Activated naive CD4-positive, alpha-beta T cell treated with anti-CD3 and anti-CD28 coated beads, Interleukin-2, amount 50 U/mL, for 72 hours (primary cell): ENCODE data around the gene KCNJ9. TPM values are rescaled to one million over a fixed set of nuclear protein-coding genes. Genes with fewer than 3 reads are reported as not detected.

Source experiments
- ATAC-seq, 2 donors: fragments of 150-1000 bp; cut with Tn5 transposase; 2 replicates each; pipeline ENCODE4 v1.10.0; 2021; ENCODE audit warnings: mild to moderate bottlenecking in 2 of 2, moderate library complexity in 2 of 2
- DNase-seq, 2 donors: peaks; one replicate each; pipeline ENCODE4 v3.0.0; 2021 to 2022; ENCODE audit warnings: low spot score in 2 of 2
- H3K27ac Mint-ChIP-seq, 2 donors: one replicate each; pipeline ENCODE4 v1.8.0; 2022; ENCODE audit warnings: mild to moderate bottlenecking in 2 of 2, mixed read lengths in 2 of 2
- H3K36me3 Mint-ChIP-seq, 2 donors: one replicate each; pipeline ENCODE4 v1.8.0; 2022; ENCODE audit warnings: mixed read lengths in 2 of 2
- H3K9me3 Mint-ChIP-seq, 2 donors: one replicate each; pipeline ENCODE4 v1.8.0; 2022; ENCODE audit warnings: mixed read lengths in 2 of 2
- total RNA-seq, 2 donors: library from RNA; stranded (reverse); gene quantifications; one replicate each; pipeline ENCODE4 v1.2.3, GENCODE V29; 2022

KCNJ9 gene
- total RNA-seq, 2 donors from 2014 or later, result 0.06 TPM; not detected in 1

DNA sequence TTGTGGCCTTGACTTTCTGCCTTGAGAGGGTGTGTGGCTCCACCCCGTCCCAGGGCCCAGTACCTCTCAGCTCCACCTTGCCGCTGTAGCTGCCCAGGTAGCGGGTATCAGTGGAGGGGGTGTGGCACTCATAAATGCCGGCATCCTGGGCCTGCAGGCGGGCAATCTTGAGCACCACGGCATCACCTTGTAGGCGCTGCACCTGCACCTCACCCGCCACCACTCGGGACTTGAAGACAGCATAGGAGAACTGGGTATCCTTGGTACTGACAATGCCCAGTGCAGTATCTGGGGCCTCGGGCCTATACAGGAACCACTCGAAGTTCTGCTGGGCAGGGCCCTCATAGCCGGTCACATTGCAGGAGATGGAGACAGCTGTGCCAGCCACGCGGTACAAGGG is 13.5 kb downstream of the KCNJ9 start:
- Mint-ChIP-seq H3K9me3 (no peaks in the 10 kb centered on the region), H3K36me3 (peaks cover 6% of the 10 kb centered on the region in 2 donors), H3K27ac (no peak overlapping the region)
- no peak for DNase-seq
- ATAC-seq, result no peak

DNA sequence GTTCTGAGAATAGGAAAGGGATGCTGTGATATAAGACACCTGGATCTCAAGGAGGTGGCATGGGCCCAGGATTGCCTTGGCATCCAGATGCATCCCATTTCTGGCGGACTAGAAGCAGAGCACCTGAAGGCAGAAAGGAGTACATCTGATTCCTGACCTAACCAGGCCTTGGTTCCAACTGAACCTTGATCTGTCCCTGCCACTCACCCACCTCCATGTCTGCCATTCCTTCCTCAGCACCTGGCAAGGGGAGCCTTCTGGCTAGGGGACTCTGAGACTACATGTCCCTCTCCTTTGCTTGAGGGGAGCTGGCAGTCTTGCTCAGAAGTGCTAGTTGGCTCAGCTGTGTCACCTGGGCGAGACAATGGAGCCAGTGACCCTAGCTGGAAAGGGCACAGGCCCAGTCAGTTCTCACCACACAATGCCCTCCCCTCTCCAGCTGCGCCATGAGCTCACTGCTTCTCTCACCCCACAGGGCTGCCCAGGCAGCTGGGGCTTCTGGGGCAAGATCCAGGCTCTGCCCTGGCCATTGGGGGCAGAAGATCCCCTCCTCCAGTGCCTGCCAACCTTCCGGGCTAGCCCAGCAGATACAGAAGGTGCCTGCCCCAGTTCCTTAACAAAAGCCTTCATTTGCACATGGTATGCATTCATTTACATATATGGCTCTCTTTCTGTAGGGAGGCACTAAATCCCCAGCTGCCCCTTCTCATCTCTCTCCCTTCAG is 14.2 kb downstream of the KCNJ9 start:
- H3K27ac Mint-ChIP-seq, result peak overlapping the region in 1 of 2 donors; percentile 83
- peaks cover 6% of the 10 kb centered on the region in 2 donors for H3K36me3 Mint-ChIP-seq
- DNase-seq (no peak), ATAC-seq (no peak)
- no peaks in the 10 kb centered on the region for H3K9me3 Mint-ChIP-seq

DNA sequence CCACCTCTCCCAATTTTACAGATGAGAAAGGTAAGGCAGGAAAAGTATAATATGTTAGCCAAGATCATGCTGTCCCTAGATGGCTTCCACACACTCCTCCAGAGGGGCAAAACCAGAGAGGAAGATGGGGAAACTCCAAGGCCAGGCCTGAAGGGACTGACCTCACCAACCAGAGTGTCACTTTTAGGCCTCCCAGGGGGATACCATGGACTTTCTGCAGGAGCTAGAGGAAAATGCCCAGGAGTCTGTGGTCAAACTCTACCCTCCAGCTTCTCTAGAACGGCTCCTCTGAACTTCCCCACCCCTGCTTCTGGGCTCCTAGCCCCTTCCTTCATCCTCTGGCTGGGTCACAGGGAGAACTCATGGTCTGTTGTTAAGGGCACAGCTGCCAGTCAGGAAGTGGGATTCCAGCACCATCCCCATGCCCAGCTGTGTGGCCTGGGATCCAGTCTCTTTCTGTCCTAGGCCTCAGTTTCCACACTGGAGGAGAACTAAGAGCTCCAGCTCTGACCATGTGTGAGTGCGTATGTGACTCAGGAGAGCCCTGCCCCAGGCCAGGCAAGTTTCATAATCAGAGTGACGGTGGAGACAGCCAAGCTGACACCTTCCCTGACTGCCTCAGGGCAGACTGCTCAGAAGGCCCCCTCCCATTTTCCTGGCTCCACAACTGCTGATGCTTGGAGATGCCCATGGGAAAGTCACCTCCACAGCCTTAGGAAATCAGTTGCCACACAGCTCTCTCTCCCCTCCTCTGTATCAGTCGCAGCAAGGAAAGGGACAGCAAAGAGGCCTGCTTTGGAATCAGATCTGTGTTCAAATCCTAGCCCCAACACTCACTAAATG is 15.2 kb downstream of the KCNJ9 start:
- no peak for ATAC-seq
- H3K9me3 Mint-ChIP-seq, result no peaks in the 10 kb centered on the region
- H3K27ac Mint-ChIP-seq, result peak overlapping the region; percentile 83 to 96
- no peak for DNase-seq
- peaks cover 6% of the 10 kb centered on the region in 2 donors for H3K36me3 Mint-ChIP-seq

GRCh38 chr1:160097151-160097910 is 16.0 kb downstream of the KCNJ9 start:
- no peaks in the 10 kb centered on the region for H3K9me3 Mint-ChIP-seq
- ATAC-seq (no peak), DNase-seq (peak in 1 of 2 donors; percentile 39)
- peak overlapping the region; percentile 83 to 96 for H3K27ac Mint-ChIP-seq
- H3K36me3 Mint-ChIP-seq, result peaks cover 6% of the 10 kb centered on the region in 2 donors

- Mint-ChIP-seq H3K27ac (peak within 1 kb of the TSS; percentile 90 to 96), H3K36me3 (peaks cover 6% of the 10 kb centered on the region in 2 donors), H3K9me3 (no peaks in the 10 kb centered on the region)
- ATAC-seq (peak; percentile 70 to 74), DNase-seq (peak; percentile 89 to 92)
Observed at GRCh38 chr1:160097911-160098851, 16.8 kb downstream of the KCNJ9 start, which contains the start of gene IGSF8. IGSF8 (minus strand) TSS chr1:160098619; CDS start chr1:160098472, 147 bp downstream.

DNA sequence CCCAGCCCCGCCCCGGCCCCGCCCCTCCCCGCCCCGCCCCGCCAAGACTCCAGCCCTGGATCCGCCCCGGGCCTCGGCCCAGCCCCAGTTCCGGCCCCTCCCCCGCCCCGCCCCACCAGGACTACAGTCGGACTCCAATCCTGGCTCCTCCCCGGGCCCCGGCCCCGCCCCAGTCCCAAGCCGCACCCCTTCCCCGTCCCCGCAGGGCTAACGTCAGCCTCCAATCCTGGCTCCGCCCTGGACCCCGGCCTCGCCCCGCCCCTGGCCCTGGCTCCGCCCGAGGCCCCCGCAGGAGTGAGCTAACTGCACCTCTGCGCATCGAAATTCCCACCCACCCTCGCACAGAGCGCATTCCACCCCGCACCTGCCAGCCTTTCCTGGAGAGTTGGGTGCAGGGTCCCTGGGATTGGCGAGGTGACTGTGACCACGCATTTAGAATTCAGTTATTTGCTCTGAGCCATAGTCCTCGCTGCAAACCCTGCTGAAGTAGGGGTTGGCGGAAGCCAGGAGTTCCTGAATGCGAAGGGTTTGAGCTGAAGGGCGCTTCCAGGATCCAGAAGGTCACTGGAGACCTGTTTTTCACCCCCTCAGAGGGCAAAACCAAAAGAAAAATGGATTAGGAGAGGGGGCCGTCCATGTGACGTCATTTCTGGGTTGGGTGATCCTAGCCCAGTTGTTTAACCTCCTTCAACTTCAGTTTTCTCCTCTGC is 17.7 kb downstream of the KCNJ9 start:
- Mint-ChIP-seq H3K36me3 (peaks cover 6% of the 10 kb centered on the region in 2 donors), H3K27ac (peak overlapping the region; percentile 81 to 90), H3K9me3 (no peaks in the 10 kb centered on the region)
- ATAC-seq (peak; percentile 85 to 88), DNase-seq (peak; percentile 95 to 97)

- ATAC-seq, result no peak
- H3K9me3 Mint-ChIP-seq, result no peaks in the 10 kb centered on the region
- peak overlapping the region; percentile 81 to 90 for H3K27ac Mint-ChIP-seq
- H3K36me3 Mint-ChIP-seq, result peaks cover 6% of the 10 kb centered on the region in 2 donors
- no peak for DNase-seq
Observed at GRCh38 chr1:160099716-160100375, 18.5 kb downstream of the KCNJ9 start.

DNA sequence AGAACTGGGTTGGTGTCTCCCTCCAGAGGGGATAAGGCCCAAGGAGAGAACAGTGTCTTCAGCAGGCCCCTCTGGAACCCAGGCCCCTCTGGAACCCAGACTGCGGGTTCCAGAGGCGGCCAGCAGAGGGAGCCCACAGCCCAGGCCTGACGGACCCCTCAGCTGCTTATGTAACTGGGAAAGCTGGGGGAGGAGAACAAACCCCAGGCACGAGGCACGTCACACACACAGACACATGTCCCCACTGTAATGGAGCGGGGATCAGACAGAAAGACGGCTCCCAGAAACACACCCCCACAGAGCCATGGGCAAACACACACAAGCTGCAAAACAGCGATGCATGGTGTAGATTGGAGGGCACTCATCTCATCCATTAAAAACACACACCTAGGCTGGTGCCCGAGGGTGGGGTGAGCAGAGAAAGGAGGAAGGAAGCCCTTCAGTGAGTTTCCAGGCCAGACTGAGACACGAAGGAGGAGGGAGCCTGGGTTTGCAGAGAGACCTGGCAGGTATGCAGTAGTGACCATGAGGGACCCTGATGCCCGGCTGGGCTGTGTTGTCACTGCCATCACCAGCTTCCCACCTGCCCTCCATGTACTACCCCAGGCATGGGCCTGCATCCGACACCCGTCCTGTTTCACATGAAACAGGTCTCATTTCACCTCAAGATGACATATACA is 19.8 kb downstream of the KCNJ9 start:
- ATAC-seq, result peak; percentile 11 to 34
- peak in 1 of 2 donors; percentile 76 for DNase-seq
- Mint-ChIP-seq H3K36me3 (peaks cover 6% of the 10 kb centered on the region in 2 donors), H3K9me3 (no peaks in the 10 kb centered on the region), H3K27ac (peak overlapping the region; percentile 12 to 90)

GRCh38 chr1:160101717-160102522 is 20.6 kb downstream of the KCNJ9 start:
- DNase-seq, result no peak
- Mint-ChIP-seq H3K27ac (no peak overlapping the region), H3K9me3 (no peaks in the 10 kb centered on the region), H3K36me3 (peaks cover 6% of the 10 kb centered on the region in 2 donors)
- no peak for ATAC-seq

DNA sequence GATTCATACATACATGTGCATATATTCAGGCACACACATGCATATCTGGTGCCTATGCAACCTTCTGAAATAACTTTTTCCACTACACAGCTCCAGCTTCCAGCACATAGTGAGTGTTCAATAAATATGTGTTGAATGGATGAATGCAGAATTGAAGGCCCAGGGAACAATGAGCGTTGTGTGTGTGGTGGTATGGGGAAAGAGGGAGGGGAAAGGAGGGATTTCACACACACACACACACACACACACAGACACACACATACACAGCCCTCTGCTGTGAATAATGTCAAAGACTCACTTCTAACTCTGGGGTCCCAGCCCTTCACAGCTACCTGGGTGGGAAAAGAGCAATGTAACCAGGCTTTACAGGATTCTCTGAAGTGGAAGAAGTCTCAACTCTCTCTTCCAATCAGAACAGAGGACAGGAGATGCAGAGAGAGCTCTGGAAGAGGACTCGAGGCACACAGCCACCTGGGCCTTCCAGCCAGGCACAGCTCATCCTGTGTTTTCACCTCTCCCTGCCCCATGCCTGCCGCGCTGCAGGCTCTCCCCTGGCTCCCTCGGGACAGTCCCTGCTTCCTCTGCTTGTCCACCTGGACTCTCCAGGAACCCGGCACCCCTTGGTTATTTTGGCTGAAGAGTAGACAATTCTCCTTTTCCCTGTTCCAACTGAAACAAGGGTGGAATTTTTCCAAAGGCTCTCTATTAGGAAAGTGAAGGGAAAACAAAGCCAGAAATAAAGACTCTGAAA is 22.5 kb downstream of the KCNJ9 start:
- H3K9me3 Mint-ChIP-seq, result no peaks in the 10 kb centered on the region
- ATAC-seq, result no peak
- no peak for DNase-seq
- H3K27ac Mint-ChIP-seq, result no peak overlapping the region
- no peaks in the 10 kb centered on the region for H3K36me3 Mint-ChIP-seq

DNA sequence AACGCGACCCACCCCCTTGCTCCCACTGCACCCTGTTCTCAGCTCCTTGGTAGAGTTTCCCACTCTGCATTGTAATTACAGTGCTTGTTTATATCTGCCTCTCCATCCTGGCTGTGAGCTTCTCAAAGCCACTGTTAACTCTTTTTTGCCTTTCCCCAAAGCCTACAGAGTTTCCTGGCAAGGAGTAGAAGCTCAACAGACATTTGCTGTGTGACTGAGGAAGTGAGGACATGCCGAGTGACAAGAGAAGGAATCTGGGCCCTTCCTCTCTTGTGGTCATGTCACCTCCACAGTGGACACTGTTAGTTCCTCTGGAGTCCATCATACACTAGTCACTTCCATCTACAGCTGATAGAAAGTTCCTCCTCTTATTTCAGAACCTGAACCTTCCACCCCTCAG is 23.1 kb downstream of the KCNJ9 start:
- no peak for ATAC-seq
- Mint-ChIP-seq H3K9me3 (no peaks in the 10 kb centered on the region), H3K36me3 (no peaks in the 10 kb centered on the region), H3K27ac (peak overlapping the region; percentile 50 to 85)
- no peak for DNase-seq

- peak overlapping the region in 1 of 2 donors; percentile 85 for H3K27ac Mint-ChIP-seq
- ATAC-seq (no peak), DNase-seq (no peak)
- no peaks in the 10 kb centered on the region for H3K9me3 Mint-ChIP-seq
- H3K36me3 Mint-ChIP-seq, result no peaks in the 10 kb centered on the region
Observed at GRCh38 chr1:160105155-160105554, 23.8 kb downstream of the KCNJ9 start.

GRCh38 chr1:160107512-160107911 is 26.2 kb downstream of the KCNJ9 start:
- Mint-ChIP-seq H3K27ac (no peak overlapping the region), H3K9me3 (no peaks in the 10 kb centered on the region), H3K36me3 (no peaks in the 10 kb centered on the region)
- no peak for ATAC-seq
- no peak for DNase-seq
